ENCODE data around the gene SYNDIG1L. TPM values are rescaled to one million over a fixed set of nuclear protein-coding genes. Genes with fewer than 3 reads are reported as not detected.

SYNDIG1L gene
- total and polyA plus RNA-seq, 2 of the 8 experiments (the other 6 are each of a cell fraction or from before 2014, with no cell fraction given): 3.0 to 3.2 TPM

DNA sequence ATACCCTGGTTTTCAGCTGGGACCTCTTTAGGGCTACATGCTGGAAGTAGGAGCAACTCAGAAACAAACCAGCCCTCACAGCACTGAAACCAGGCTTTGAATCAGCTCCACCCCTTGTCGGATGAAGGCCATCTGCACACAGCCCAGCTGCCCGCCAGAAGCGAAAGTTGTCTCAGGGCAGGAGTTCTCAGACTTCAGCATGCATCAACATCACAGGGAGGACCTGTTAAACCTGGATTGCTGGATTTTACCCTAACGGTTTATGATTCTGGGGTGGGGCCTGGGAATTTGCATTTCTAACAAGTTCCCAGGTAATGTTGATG, 10.9 kb downstream of the SYNDIG1L start:
- Histone ChIP-seq H3K4me3 (ENCODE audit: extremely low read depth in 1 of 4, insufficient read depth in 2 of 4, low read depth in 3 of 4, low read length in 4 of 4) (no peak overlapping the region), H2BK20ac (ENCODE audit: low read length) (peak overlapping the region; percentile 34; the same call in 1 of the 2 replicates), H2BK15ac (ENCODE audit: low read length) (no peak overlapping the region), H3K4ac (replicated peaks; ENCODE audit: insufficient read length, low read depth, low read length) (no peak overlapping the region), H3K27ac (ENCODE audit: low read depth, low read length) (no peak overlapping the region), H3K23ac (ENCODE audit: insufficient read length) (no peak overlapping the region), H3K9me3 (ENCODE audit: insufficient read depth in 2 of 2, low read depth in 1 of 2, low read length in 1 of 2) (no peaks in the 10 kb centered on the region), H3K79me1 (ENCODE audit: low read depth, low read length) (no peaks in the 10 kb centered on the region; the same call in 1 of the 2 replicates), H2BK5ac (ENCODE audit: low read depth, low read length) (0 out of 2 replicates have a peak overlapping the region, but pooled peaks have one; percentile 61), H3K18ac (ENCODE audit: extremely low read depth, low read length) (no peak overlapping the region; the same call in 1 of the 2 replicates), H2AK5ac (ENCODE audit: low read depth, low read length) (no peak overlapping the region), H4K8ac (ENCODE audit: extremely low read depth, insufficient read depth, low read length) (no peak overlapping the region), H4K20me1 (replicated peaks in 1 of 2; ENCODE audit: control insufficient read depth in 1 of 2, insufficient read depth in 2 of 2, low read length in 2 of 2) (no peaks in the 10 kb centered on the region), H4K91ac (replicated peaks; ENCODE audit: insufficient read length, low read length) (no peak overlapping the region), H2AFZ (ENCODE audit: low read length) (no peak overlapping the region), H3K79me2 (ENCODE audit: control insufficient read depth in 1 of 2, insufficient read depth in 2 of 2, low read length in 2 of 2) (no peaks in the 10 kb centered on the region), H3K23me2 (ENCODE audit: low read depth, low read length) (no peaks in the 10 kb centered on the region; the same call in 1 of the 2 replicates), H3K14ac (ENCODE audit: insufficient read length) (no peak overlapping the region), H3K4me1 (replicated peaks in 1 of 4; ENCODE audit: control insufficient read depth in 3 of 4, insufficient read depth in 4 of 4, low read length in 3 of 4) (peaks cover 11 to 31% (median 19%) of the 10 kb centered on the region in 4 experiments), H2BK12ac (ENCODE audit: low read depth, low read length) (peak overlapping the region; percentile 90; the same call in 1 of the 2 replicates), H3K36me3 (ENCODE audit: control insufficient read depth in 2 of 4, insufficient read depth in 4 of 4, low read length in 3 of 4) (no peaks in the 10 kb centered on the region), H3K27me3 (replicated peaks in 1 of 4; ENCODE audit: control insufficient read depth in 3 of 4, extremely low read depth in 1 of 4, insufficient read depth in 3 of 4, low read length in 3 of 4) (no peaks in the 10 kb centered on the region), H2BK120ac (replicated peaks; ENCODE audit: low read depth, low read length) (no peak overlapping the region), H4K5ac (ENCODE audit: insufficient read length, low read depth, low read length) (no peak overlapping the region), H3K9ac (replicated peaks in 1 of 4; ENCODE audit: extremely low read depth in 1 of 4, low read depth in 3 of 4, low read length in 3 of 4) (no peak overlapping the region), H3K56ac (replicated peaks; ENCODE audit: insufficient read length, low read depth, low read length) (no peak overlapping the region), H3K4me2 (ENCODE audit: insufficient read depth in 1 of 2, low read depth in 2 of 2, low read length in 2 of 2) (peak overlapping the region; percentile 44 to 46; a peak in 3 of 4 replicates)
- FAIRE-seq (no peak), DNase-seq (ENCODE audit: low read depth in 1 of 2, low spot score in 2 of 2) (no peak)
- WGBS, 2 experiments (ENCODE audit: extremely low coverage in 1 of 2, insufficient coverage in 1 of 2, insufficient read length in 1 of 2, insufficient replicate concordance in 2 of 2, low coverage in 1 of 2, low lambda C conversion rate in 2 of 2, missing lambda C conversion rate in 1 of 2): 59% methylated on average over 4 of the region's 4 CpGs; no CpG with 5 or more reads in 1 of the 2 experiments
- ChIA-PET CTCF (ENCODE audit: partially characterized antibody) (interaction anchor here (0.6 to 2.2 kb wide), 20 partner anchors 8 to 158 kb away, joined by 3 to 14 read pairs (median 3); partner anchors contain the start of gene SYNDIG1L), POLR2A (ENCODE audit: partially characterized antibody) (interaction anchor here (1.0 to 1.4 kb wide), 3 partner anchors 11 to 89 kb away, joined by 3 to 4 read pairs (median 3); partner anchors contain the start of gene SYNDIG1L)
- TF ChIP-seq SUZ12 (IDR thresholded peaks at IDR 0.05; ENCODE audit: low read length) (no peak), SP1 (IDR thresholded peaks at IDR 0.05; ENCODE audit: low read depth, low read length) (no peak), SIN3A (conservative IDR thresholded peaks at IDR 0.05 in 1 of 2, IDR thresholded peaks at IDR 0.05 in 1 of 2; ENCODE audit: low read depth in 1 of 2, low read length in 2 of 2) (no peak), RXRA (IDR thresholded peaks at IDR 0.05; ENCODE audit: insufficient read depth, low read depth, low read length) (no peak)

All from H1 (cell line).